Activated CD4-positive, alpha-beta T cell treated with anti-CD3 and anti-CD28 coated beads, Interleukin-2, Interleukin-4, amounts not matched to agents 100 ng/mL and 50 ng/mL, durations not matched to agents 16 hours and 8 hours (primary cell): ENCODE measurements around the gene TMEM242.
A peak's percentile ranks its signal among the peaks of the same experiment; 100 is the strongest.

Source experiments
- DNase-seq: peaks from one replicate; pipeline ENCODE4 v3.0.0-alpha.2; 2020; ENCODE audit warnings: low spot score

Gene TMEM242

DNA sequence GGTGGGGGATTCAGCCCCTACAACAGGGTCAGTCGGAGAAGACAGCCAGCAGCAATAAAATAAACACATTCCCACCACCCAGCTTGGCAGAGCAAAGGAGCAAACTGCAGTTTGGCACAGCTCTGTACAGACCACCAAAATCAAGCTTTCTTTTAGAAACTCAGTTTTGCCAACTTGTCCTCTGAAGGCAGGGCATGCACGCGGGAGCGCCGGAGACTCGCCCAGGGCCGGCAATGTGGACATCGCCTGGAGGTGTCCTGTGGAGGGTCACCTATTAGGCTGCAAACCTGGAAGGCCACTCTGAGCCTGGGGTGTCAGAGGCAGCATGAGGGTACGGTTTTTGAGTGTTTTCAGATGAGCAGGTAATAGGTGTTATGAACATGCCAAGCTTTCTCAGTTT lies 34.7 kb downstream of the TMEM242 start:
- no peak for DNase-seq

DNA sequence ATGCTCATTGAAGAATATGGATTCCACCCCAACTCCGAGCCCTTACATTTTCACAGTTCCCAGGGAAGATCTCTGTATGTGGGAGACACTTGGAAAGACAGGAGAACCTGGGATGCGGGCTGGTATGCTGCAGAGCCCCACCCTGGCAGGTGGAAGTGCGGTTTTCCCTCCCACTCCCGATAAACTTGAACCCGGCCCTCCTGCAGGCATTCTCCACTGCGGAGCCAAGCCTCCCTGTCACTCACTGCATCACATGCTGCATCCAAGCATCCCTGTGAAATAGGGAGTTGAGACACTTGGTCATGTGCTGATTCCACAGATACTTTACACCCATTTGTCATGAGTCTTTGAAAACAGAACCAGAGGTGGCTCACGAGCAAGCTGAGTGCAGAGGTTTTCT lies 35.4 kb downstream of the TMEM242 start:
- DNase-seq = no peak

DNA sequence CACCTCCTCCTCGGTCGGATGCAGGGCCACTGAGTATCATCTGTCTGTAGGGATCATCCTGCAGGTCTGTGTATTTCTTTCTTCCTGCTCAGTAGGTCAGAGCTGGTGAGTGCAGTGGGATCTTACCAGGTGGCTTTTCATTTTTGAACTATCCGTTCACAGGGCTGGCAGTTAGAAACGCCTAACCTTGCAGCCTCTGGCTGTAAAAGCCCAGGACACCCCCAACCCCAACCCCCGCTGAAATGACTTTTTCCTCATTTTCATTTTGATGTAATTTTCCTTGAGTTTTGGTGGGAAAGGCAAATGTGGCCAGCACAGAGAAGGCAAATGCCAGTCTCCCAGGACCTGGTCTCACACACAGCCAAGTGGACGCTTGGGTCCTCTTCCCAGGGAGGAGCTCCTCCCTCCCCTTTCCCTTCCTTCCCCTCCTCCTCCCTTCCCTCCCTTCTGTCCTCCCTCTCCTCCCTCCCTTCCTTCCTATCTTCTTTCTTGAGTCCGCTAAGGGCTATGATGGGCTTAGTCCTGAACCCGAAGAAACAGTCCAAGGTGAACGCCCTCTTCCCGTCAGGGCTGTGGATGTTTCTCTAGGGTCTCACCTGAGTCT lies 36.0 kb downstream of the TMEM242 start:
- no peak for DNase-seq

DNA sequence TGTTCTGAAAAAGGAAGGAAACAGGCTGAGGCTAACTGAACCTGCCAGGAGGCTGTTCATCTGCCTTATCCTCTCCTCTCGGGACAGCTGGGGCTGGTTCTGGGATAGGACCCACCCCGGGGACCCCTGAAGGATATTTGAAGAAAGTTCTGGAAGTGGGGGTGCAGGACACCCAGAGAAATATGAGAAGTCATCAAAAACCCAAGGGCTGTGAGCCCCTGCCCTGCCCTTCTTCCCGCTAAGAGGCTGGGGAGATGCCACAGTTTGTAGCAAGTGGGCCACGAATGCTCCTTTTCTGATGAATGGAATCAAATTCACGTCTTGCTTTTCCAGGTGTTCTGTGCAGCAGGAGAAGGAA lies 37.9 kb downstream of the TMEM242 start:
- no peak for DNase-seq

DNA sequence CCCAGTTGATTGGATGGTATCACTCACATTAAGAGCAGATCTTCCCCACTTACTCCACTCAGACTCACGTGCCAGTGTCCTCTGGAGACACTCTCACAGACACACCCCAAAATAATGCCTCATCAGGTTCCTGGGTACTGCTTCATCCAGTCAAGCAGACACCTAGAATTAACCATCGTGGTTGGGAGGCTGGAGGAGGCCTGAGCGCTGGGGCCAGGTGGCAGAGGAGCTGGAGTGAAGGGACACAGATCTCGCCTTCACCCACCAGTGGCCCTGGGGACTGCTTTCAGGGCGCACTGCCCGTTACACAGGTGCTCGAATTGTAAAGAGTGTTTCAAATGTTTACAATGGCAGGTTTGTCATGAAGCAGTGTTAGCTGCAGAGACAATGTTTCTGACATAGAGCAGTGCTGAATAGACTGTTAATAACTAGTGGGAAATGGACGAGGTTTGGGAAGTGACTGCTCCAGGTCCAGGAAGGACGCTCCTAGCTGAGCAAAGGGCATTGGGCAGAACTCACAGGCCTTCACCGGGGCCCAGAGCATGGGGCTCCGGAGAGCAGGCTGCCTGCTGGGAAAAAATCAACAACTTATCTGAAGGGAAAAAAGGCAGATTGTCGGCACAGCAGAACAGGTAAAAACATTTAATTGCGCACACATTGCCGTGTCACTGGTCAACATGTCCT lies 38.4 kb downstream of the TMEM242 start:
- DNase-seq = no peak

DNA sequence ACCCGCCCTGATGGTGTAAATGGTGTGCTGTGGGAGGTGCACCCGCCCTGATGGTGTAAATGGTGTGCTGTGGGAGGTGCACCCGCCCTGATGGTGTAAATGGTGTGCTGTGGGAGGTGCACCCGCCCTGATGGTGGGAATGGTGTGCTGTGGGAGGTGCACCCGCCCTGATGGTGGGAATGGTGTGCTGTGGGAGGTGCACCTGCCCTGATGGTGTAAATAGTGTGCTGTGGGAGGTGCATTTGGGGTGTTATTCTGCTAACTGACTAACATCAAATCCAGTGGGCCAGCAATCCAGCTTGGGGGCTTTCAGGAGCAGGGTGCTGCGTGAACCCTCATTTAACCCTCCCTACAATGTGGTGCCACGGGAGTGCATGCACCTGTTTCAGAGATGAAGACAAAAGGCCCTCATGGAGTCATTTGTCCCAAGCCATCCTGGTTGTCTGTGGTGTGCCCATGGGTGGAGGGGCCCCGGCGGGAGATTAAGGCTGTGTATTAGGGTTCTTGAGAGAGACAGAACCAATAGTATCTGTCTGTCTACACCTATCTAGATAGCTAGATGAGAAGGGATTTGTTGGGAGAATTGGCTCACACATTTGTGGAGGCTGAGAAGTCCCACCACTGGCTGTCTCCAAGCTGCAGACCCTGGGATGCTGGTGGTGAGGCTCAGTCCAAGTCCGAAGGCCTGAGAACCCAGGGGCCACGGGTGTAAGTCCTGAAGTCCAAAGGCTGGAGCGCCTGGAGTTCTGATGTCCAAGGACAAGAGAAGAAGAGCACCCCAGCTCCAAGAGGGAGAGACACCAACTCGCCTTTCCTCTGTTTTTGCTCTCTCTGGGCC lies 39.2 kb downstream of the TMEM242 start:
- no peak for DNase-seq

DNA sequence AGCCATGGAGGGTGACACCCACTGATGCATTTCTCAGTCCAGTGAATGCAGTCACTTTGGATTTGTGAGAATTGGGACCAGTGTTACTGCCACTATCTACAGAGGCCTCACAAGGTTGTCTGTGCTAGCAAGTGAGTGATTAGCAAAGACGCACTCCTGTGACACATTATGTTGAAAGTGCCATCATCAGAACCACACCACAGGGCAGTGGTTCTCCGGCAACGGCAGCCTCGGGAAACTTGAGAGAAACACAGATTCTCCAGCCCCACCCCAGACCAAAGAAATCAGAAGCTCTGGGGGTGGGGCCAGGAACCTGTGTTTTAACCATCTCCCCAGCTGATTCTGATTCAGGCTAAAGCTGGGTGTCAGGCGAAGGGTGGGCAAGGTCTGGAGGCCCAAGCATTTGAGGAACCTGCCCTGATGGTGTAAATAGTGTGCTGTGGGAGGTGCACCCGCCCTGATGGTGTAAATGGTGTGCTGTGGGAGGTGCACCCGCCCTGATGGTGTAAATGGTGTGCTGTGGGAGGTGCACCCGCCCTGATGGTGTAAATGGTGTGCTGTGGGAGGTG lies 39.9 kb downstream of the TMEM242 start:
- no peak for DNase-seq

DNA sequence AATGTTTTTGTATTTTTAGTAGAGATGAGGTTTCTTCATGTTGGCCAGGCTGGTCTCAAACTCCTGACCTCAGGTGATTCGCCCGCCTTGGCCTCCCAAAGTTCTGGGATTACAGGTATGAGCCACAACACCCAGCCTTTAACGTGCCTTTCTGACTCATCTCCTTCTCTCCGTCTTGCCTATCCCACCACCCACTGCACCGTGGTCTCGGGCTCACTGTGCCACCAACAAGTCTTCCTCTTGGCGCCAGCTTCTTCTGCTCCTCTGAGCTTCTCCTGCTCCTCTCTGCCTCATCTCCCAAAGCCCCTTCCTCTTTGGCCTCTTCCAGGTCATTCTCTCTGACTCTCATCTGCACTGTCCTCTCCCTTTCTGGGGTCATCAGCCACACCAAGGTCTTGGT lies 41.0 kb downstream of the TMEM242 start:
- DNase-seq = no peak

DNA sequence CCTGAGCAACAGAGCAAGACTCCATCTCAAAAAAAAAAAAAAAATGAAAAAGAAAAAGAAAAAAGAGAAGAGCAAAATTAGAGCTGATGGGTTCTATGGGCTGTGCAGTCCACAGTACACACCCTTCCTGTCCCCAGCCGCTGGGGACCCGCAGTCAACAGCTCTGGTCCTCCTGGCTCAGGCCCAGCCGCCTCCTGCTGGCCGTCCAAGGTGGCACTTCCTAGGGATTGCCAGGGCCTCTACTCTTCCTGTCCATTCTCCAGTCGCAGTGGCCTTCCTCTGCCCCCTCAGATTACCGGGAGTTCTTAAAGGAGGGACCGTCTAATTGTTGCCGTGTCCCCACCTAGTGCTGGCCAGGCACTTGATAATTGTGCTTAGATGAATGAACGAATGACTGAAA lies 41.7 kb downstream of the TMEM242 start:
- no peak for DNase-seq

DNA sequence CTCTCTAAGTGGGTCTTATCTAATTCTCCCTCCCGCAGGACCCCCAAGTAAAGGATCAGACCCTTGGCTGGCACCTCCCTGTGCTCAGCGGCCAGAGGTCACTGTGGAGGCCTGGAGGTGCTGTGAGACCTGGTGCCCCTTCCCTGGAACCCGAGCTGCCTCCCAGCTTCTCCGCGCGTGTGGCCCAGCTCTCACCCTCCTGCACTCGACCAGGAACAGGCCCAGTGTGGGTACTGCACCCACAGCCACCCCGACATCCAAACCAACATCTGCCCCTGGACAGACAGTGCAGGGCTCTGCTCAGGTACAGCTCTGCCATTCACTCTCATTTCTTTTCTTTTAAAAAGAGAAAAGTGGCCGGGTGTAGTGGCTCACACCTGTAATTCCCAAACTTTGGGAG lies 42.4 kb downstream of the TMEM242 start:
- DNase-seq = no peak

DNA sequence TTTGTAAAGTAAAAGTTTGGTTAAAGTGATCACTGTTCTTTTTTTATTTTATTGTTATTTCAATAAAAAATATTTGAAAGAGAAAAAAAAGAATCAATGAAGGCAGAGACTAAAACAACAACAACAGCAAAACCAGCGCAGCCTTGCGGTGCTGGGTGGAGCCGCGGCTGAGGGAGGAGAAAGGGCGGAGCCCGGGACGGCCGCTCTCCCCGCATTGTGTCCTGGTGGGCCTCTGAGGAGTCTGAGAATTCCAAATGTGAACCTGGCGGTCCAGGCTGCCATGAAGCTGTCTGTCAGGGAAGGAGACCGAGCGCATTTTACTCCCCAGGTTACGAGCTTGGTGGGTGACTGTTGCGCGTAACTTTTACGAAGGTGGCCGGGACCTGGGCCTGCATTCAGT lies 43.2 kb downstream of the TMEM242 start:
- no peak for DNase-seq

DNA sequence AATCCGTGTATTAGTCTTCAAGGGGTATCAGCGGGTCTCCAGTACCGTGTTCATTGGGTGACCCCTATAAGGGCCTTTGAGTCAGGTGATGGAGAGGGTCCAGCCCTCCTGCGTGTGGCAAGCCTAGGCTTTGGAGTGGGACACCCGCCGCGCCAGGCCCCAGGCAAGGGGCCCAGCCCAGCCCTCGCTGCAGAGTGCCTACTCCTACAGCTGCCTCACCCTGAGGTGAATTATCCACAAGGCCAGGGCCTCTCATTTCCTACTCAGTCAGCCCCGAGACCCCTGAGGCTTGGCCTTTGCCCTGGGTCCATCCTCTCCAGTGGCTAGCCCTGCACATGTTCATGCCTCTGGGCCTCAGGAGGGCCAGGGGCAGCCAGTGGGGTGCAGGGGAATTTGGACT lies 45.1 kb downstream of the TMEM242 start:
- no peak for DNase-seq

DNA sequence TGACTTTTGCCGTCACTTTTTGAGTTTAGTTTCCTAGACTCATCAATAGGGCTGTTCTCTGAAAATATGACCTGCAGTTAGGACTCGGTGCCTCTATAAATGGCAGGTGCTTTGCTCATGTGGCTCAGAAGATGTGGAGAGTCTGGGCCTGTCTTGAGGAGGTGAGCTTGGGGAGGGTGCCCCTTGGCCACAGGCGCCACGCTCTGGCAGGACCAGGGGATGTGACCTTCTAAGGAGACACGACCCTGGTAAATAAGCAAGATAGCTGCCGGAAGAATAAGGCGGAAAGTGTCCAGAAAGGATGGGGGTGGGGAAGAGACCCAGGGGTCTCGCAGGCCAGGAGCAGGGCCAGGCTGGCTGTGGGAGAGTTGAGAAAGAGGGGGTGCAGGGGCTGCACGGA lies 46.6 kb downstream of the TMEM242 start:
- no peak for DNase-seq

DNA sequence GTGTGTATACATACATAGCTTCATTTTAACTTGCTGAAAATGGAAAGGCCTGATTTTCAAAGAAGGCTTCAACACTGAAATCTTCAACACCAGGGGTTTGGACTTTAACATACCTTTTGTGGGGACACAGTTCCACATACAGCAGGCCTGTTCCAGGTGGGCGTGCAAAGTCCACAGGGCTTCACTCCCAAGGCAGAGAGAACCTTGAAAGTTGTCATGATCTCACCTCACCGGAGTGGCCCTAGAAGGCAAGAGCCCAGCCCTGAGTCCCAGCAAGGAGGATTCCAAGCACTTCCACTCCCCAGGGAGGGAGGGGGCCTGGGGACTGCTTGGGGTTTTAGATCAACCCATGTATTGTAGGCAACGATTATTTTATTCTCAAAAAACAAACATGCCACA lies 47.2 kb downstream of the TMEM242 start:
- no peak for DNase-seq

DNA sequence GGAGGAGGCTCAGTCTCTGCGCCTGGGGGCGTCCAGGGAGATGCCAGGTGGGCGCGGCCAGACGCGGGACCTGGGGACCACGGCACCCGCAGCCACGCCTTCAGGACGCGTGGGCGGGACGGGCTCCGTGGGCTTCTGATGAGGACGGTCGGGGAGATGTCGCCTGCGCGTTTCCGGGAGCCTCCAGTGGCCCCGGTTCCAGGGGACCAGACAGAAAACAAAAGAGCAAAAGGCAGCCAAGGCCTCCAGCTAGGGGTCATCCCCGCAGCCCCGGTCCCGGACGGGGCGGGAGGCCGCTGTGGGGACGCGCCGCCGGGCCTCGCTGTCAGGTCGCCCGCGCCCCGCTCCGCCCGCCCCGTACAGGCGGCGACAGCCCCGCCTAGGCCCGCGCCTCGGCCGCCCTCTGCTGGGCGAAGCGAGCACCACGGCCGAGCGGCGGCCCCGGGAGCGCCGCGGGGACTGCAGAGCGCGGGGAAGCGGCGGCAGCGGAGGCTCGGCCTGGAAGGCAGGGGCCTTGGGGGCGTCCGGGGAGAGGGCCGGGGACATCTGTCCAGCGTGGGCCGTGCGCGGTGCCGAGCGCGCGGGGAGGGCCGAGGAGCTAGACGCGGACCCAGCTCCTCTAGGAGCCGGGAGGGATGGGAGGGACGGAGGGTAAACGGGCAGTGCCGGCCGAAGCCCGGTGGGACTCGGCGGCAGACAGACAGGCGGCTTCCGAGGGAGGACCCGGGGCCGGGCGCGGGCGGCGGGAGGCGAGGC lies 48.7 kb downstream of the TMEM242 start:
- DNase-seq = peak; percentile 70

DNA sequence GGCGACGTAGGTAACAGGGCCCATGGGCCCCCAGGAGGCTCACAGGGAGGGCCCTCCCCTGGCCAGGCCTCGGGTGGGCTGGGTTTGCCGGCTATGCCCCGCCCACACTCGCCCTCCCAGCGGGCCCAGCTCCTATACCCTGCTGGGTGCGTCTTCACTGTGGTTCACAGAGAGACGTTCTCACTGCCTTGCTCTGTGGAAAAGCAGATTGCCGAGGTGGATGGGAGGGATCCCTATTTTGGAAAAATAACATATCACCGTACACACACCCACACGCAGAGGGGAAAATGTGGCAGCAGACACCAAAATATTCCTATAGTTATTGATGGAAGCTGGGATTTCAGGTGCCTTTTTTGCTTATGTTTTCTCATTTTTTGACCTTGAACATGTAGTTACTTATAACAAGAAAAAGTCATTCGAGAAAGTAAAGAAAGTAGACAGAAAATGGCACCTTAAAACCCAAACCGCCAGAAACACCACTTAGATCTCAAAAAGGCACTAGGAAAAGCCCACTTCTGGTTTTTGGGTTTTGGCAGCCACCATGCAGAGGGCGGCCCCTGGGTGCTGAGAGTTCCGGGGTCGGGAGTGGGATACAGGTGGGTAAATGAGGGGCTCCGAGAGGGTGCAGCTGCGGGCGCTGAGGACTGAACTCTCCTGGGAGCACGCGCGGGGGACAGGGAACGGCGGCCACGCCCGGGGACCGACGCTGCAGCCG lies 49.4 kb downstream of the TMEM242 start:
- DNase-seq = peak; percentile 40

DNA sequence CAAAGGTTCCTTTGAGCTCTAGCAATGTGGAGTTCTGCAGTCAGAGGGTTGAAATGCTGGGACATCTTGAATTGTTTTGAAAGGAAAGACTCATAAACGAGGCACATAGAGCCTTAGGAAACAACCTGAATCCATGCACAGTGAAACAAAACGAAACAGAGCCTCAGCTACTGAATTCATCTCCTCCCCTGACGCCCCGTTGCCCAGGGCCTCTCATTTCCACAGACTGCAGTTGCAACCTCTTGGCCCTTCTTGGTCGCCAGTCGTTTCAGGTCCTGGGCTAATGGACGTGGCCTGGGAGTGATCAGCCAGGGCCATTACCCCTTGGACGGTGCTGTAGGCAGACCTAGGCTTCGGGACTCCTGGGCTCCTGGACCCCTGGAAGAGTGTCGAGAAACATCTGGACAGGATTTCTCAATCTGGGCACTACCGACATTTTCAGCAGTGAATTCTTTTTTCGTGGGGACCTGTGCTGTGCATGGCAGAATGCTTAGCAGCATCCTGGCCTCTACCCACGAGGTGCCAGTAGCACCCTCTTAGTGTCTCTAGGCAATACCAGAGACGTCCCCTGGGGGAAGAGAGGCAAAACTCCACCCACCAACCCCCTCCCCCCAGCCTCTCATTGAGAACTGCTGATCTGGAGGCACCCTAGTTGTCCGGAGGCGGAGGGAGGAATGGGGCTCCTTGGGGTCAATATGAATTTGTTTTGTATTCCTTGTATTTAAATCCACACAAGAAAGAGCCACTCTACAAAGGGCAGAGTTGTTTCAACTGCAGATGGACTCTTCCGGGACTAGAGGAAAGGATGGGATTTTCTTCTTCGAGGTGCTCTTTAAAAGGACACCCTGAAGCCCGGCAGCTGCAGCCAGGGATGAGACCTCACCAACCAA lies 50.2 kb downstream of the TMEM242 start:
- DNase-seq = no peak

DNA sequence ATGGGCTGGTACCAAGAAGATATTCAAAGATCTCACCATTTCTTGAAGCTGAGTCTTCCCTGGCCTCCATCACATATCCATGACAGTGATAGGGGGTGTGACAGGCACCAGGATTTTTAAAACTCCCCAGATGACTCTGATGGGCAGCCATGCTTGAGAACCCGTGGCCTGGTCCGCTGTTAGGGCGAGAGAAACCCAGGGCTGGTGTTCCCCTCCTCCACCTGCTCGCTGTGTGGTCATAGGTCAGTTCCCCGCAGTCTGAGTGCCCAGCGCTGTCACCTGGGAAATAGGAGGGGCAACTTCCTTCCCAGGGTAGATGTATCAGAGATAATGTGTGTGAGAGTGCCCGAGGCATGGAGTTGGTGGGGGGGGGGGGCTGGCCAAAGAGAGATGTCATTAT lies 50.9 kb downstream of the TMEM242 start:
- no peak for DNase-seq

DNA sequence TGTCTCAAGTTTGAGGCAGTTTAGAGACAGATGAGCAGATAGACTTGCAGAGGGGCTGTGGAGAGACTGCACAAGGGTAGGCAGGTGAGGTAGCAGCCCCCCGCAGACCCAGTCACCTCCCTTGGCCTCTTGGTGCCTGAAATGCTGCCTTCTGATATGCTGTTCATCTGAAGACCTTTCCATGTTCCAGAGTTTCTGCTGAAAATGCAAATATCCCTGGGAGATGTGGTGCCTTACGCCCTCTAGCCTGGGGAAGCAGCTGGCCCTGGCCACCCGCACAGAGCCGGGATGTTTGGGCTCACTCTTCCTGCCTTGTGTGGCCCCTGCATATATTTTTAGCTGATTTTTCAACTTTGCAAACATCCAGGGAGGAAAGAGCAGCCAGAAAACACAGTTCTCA lies 51.4 kb downstream of the TMEM242 start:
- no peak for DNase-seq

DNA sequence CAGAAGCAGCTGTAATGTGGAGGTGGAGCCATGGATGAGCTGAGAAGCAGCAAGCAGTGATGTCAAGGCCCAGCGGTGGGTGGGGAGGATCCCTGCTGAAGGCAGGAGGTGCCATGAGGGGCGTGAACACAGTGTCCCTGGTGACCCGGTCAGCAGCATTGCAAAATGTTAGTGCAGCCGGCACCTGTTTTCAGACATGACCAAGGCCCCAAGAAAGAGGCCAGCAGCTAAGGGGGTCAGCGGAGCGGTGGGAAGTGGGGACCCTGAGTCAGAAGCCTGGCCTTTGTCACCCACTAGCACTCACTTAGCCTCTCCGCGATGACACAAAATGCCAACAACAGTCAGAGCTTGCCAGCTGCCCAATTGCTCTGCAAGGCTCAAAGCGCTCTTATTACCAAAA lies 51.9 kb downstream of the TMEM242 start:
- no peak for DNase-seq

DNA sequence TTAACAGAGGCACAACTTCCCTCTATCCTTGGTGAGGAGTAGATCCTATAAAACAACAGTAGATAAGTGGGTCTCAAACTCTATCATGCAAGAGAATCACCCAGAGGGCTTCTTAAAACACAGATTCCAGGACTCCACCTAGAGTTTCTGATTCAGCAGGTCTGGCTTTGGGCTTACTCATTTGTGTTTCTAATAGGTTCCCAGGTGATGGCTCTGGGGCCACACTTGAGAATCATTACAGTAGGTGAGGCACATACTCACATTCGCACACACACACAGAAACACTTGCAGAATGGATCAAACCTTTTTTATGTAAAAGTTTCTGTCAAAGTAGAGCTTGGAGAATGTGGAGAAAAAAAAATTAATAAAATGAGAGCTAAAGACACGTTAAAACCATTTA lies 52.4 kb downstream of the TMEM242 start:
- no peak for DNase-seq
